IMR-90 (cell line): ENCODE measurements around the gene ENDOV. TPM values are rescaled to one million over a fixed set of nuclear protein-coding genes. Genes with fewer than 3 reads are reported as not detected.
"Not testable (repeated sequence)": the region's sequence is repeated elsewhere in the genome, so short reads cannot be mapped to it uniquely, and the experiment has no call there.

Experiments used
- ATAC-seq: fragments of 200-7000 bp; cut with Tn5 transposase; 2 replicates; pipeline ENCODE4 v1.9.1; 2020; ENCODE audit warnings: low read depth, mild to moderate bottlenecking, moderate library complexity
- BruUV-seq: library from RNA; stranded (reverse); fragments of 400-500 nt; replicated peaks from 2 replicates; lab custom pipeline; 2021; lab: Mats Ljungman, UMichigan
- CTCF ChIA-PET: fragments of 300-600 bp; formaldehyde crosslinking; extraction: SDS; loops from one replicate; lab custom pipeline; 2021; ENCODE audit warnings: antibody characterized with exemption; lab: Yijun Ruan, JAX
- POLR2A ChIA-PET: fragments of 300-600 bp; sonication (Branson Sonifier 250); formaldehyde crosslinking; loops from one replicate; lab custom pipeline; 2022; ENCODE audit warnings: antibody characterized with exemption; ENCODE audit not compliant: unreplicated experiment; lab: Charles Lee
- DNase-seq: peaks from one replicate; pipeline ENCODE4 v3.0.0; 2013
- H2AFZ ChIP-seq: replicated peaks from 2 replicates; pipeline ENCODE3; 2013; ENCODE audit warnings: low read length, mild to moderate bottlenecking; ENCODE audit not compliant: poor library complexity
- H2AK5ac ChIP-seq: 2 replicates; pipeline ENCODE4 v1.6.1; 2013; ENCODE audit warnings: low read depth, low read length, inconsistent platforms
- H2AK9ac ChIP-seq: replicated peaks from 2 replicates; pipeline ENCODE3; 2013; ENCODE audit warnings: mild to moderate bottlenecking, low read depth, low read length, moderate library complexity; ENCODE audit not compliant: poor library complexity
- H2BK120ac ChIP-seq: 2 replicates; pipeline ENCODE4 v1.6.1; 2013; ENCODE audit warnings: low read depth, low read length, inconsistent platforms
- H2BK15ac ChIP-seq: 3 replicates; pipeline ENCODE4 v1.6.1; 2013; ENCODE audit warnings: low read depth, low read length, inconsistent platforms
- H2BK20ac ChIP-seq: 2 replicates; pipeline ENCODE4 v1.6.1; 2013; ENCODE audit warnings: low read depth, mild to moderate bottlenecking, inconsistent platforms, low read length, moderate library complexity
- H2BK5ac ChIP-seq: 2 replicates; pipeline ENCODE4 v1.6.1; 2013; ENCODE audit warnings: mild to moderate bottlenecking, low read depth, low read length, inconsistent platforms; ENCODE audit not compliant: poor library complexity, severe bottlenecking
- H3K14ac ChIP-seq: replicated peaks from 2 replicates; pipeline ENCODE4 v1.6.1; 2013; ENCODE audit warnings: low read depth, low read length, inconsistent platforms
- H3K18ac ChIP-seq: 2 replicates; pipeline ENCODE4 v1.6.1; 2013; ENCODE audit warnings: low read depth, low read length, control low read depth
- H3K23ac ChIP-seq: 2 replicates; pipeline ENCODE4 v1.6.1; 2013; ENCODE audit warnings: low read depth, low read length, inconsistent platforms
- H3K27ac ChIP-seq: 2 replicates; pipeline ENCODE4 v1.5.1; 2013; ENCODE audit warnings: mild to moderate bottlenecking, control low read depth, low read length; ENCODE audit not compliant: insufficient read depth
- H3K27me3 ChIP-seq: 2 replicates; pipeline ENCODE4 v1.6.1; 2013; ENCODE audit warnings: low read length; ENCODE audit not compliant: control insufficient read depth, insufficient read depth
- H3K36me3 ChIP-seq: 2 replicates; pipeline ENCODE4 v1.6.1; 2013; ENCODE audit warnings: low read length, mixed read lengths; ENCODE audit not compliant: control insufficient read depth, insufficient read depth
- H3K4ac ChIP-seq: 2 replicates; pipeline ENCODE4 v1.6.1; 2013; ENCODE audit warnings: low read depth, low read length, inconsistent platforms
- H3K4me1 ChIP-seq: 2 replicates; pipeline ENCODE4 v1.6.1; 2013; ENCODE audit warnings: low read length, mixed read lengths; ENCODE audit not compliant: control insufficient read depth, insufficient read depth
- H3K4me2 ChIP-seq: 2 replicates; pipeline ENCODE4 v1.6.1; 2013; ENCODE audit warnings: low read depth, mild to moderate bottlenecking, control low read depth, low read length, moderate library complexity
- H3K4me3 ChIP-seq: 2 replicates; pipeline ENCODE4 v1.5.1; 2013; ENCODE audit warnings: low read depth, mild to moderate bottlenecking, control low read depth, low read length, moderate library complexity; ENCODE audit not compliant: insufficient read depth
- H3K56ac ChIP-seq: 2 replicates; pipeline ENCODE4 v1.6.1; 2013; ENCODE audit warnings: low read length, inconsistent platforms; ENCODE audit not compliant: insufficient read depth; ENCODE audit errors: extremely low read depth
- H3K79me1 ChIP-seq, 2 experiments: 2 replicates each; pipeline ENCODE4 v1.6.1; 2013; ENCODE audit warnings: low read length in 2 of 2, inconsistent platforms in 1 of 2, low read depth in 1 of 2
- H3K9ac ChIP-seq: 2 replicates; pipeline ENCODE4 v1.6.1; 2013; ENCODE audit warnings: low read depth, low read length, control low read depth
- H3K9me1 ChIP-seq: 2 replicates; pipeline ENCODE4 v1.6.1; 2013; ENCODE audit warnings: low read length, inconsistent platforms; ENCODE audit not compliant: insufficient read depth
- H3K9me3 ChIP-seq: 2 replicates; pipeline ENCODE4 v1.6.1; 2013; ENCODE audit warnings: low read length; ENCODE audit not compliant: control insufficient read depth, insufficient read depth
- H4K20me1 ChIP-seq: 2 replicates; pipeline ENCODE4 v1.6.1; 2013; ENCODE audit warnings: low read length, inconsistent platforms; ENCODE audit not compliant: insufficient read depth
- H4K5ac ChIP-seq: 2 replicates; pipeline ENCODE4 v1.6.1; 2013; ENCODE audit warnings: mild to moderate bottlenecking, low read depth, low read length, control low read depth
- H4K8ac ChIP-seq, 2 experiments: 2 replicates each; pipeline ENCODE4 v1.6.1; 2013; ENCODE audit warnings: low read depth in 2 of 2, low read length in 2 of 2, control low read depth in 1 of 2, inconsistent platforms in 1 of 2
- H4K91ac ChIP-seq: 2 replicates; pipeline ENCODE4 v1.6.1; 2013; ENCODE audit warnings: low read depth, low read length, inconsistent platforms; ENCODE audit not compliant: insufficient read depth
- WGBS, 2 experiments: methylation state at CpG; one replicate each; pipeline versions ENCODE4 v1.1.5 to v1.1.7; 2013; ENCODE audit warnings: missing lambda C conversion rate in 2 of 2; ENCODE audit not compliant: insufficient read length in 1 of 2; ENCODE audit errors: extremely low coverage in 2 of 2; 5-methylcytosine and 5-hydroxymethylcytosine counted together
- dilution Hi-C: fragments of 300-500 bp; cut with HindIII; formaldehyde crosslinking; loops from one replicate; pipeline ENCODE4 v1.14.3; 2018; ENCODE audit warnings: low sequenced_read_pairs; ENCODE audit not compliant: unreplicated experiment
- in situ Hi-C: fragments of 300-500 bp; cut with MboI; formaldehyde crosslinking; loops from 3 replicates; pipeline ENCODE4 v1.14.3; 2019; ENCODE audit warnings: low sequenced_read_pairs, inconsistent platforms, mixed read lengths
- intact Hi-C: fragments of 100-400 bp; cut with micrococcal nuclease; formaldehyde crosslinking; loops from 2 replicates; pipeline ENCODE4 v1.10.0; 2022
- polyA plus RNA-seq, 3 experiments: library from polyadenylated mRNA; depleted of rRNA; stranded (reverse); fragments of >200 nt; gene quantifications; 2 replicates each; pipeline ENCODE4 v1.2.3, GENCODE V29; 2012; ENCODE audit warnings: low replicate concordance in 1 of 3
- total RNA-seq: library from RNA; depleted of rRNA; stranded (reverse); fragments of >200 nt; gene quantifications from 2 replicates; pipeline ENCODE4 v1.2.3, GENCODE V29; 2012

Gene ENDOV
- total and polyA plus RNA-seq, 2 of the 4 experiments (the other 2 are of a cell fraction), result 15.1 to 30.3 TPM

GRCh38 chr17:80401086-80401485 is 13.9 kb upstream of the ENDOV start:
- H3K4ac ChIP-seq, H2BK120ac ChIP-seq, H4K8ac ChIP-seq, H3K14ac ChIP-seq, BruUV-seq, H3K36me3 ChIP-seq, H3K23ac ChIP-seq, H3K9ac ChIP-seq, dilution Hi-C loops, H4K91ac ChIP-seq, H3K27ac ChIP-seq, H3K18ac ChIP-seq, H4K5ac ChIP-seq, H2AK9ac ChIP-seq, H3K4me3 ChIP-seq, H2AK5ac ChIP-seq, H4K20me1 ChIP-seq, H2BK20ac ChIP-seq, H3K4me2 ChIP-seq, H2BK15ac ChIP-seq, ATAC-seq, H3K79me1 ChIP-seq, H3K9me3 ChIP-seq, H2BK5ac ChIP-seq, POLR2A ChIA-PET, H3K9me1 ChIP-seq, CTCF ChIA-PET, H2AFZ ChIP-seq, intact Hi-C loops, H3K56ac ChIP-seq, in situ Hi-C loops, H3K4me1 ChIP-seq, DNase-seq, H3K27me3 ChIP-seq: not testable (repeated sequence)
- 50% methylated on average over 3 of the region's 9 CpGs; no CpG with 5 or more reads in 1 of the 2 experiments for WGBS, 2 experiments

DNA sequence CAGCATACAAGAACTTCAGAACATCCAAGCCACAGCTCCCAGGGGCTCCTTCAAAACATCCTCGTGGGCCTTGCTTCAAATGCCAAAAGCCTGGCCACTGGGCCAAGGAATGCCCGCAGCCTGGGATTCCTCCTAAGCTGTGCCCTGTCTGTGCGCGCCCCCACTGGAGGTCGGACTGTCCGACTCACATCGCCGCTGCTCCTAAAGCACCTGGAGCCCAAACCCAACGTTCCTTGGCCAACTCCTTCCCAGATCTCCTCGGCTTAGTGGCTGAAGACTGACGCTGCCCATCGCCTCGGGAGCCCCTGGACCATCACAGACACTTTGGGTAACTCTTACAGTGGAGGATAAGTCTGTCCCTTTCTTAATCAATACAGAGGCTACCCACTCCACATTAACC is 12.9 kb upstream of the ENDOV start:
- H2AK5ac ChIP-seq, H4K8ac ChIP-seq, H2AFZ ChIP-seq, DNase-seq, H3K23ac ChIP-seq, H3K4me3 ChIP-seq, H4K5ac ChIP-seq, H2BK5ac ChIP-seq, ATAC-seq, dilution Hi-C loops, BruUV-seq, H3K36me3 ChIP-seq, H3K27ac ChIP-seq, H3K27me3 ChIP-seq, in situ Hi-C loops, H2BK120ac ChIP-seq, H3K4me1 ChIP-seq, H3K9me3 ChIP-seq, H2AK9ac ChIP-seq, H3K4ac ChIP-seq, H3K79me1 ChIP-seq, intact Hi-C loops, H2BK15ac ChIP-seq, H3K9ac ChIP-seq, H2BK20ac ChIP-seq, POLR2A ChIA-PET, H3K9me1 ChIP-seq, H3K18ac ChIP-seq, H4K20me1 ChIP-seq, H4K91ac ChIP-seq, H3K14ac ChIP-seq, H3K4me2 ChIP-seq, CTCF ChIA-PET, H3K56ac ChIP-seq: not testable (repeated sequence)
- 88% methylated on average over 7 of the region's 13 CpGs; no CpG with 5 or more reads in 1 of the 2 experiments for WGBS, 2 experiments
